ENCODE measurements around the gene GDA. TPM values are rescaled to one million over a fixed set of nuclear protein-coding genes. Genes with fewer than 3 reads are reported as not detected.

Gene GDA
- total RNA-seq = 1 to 10 TPM; 1.6 to 4.4 TPM

DNA sequence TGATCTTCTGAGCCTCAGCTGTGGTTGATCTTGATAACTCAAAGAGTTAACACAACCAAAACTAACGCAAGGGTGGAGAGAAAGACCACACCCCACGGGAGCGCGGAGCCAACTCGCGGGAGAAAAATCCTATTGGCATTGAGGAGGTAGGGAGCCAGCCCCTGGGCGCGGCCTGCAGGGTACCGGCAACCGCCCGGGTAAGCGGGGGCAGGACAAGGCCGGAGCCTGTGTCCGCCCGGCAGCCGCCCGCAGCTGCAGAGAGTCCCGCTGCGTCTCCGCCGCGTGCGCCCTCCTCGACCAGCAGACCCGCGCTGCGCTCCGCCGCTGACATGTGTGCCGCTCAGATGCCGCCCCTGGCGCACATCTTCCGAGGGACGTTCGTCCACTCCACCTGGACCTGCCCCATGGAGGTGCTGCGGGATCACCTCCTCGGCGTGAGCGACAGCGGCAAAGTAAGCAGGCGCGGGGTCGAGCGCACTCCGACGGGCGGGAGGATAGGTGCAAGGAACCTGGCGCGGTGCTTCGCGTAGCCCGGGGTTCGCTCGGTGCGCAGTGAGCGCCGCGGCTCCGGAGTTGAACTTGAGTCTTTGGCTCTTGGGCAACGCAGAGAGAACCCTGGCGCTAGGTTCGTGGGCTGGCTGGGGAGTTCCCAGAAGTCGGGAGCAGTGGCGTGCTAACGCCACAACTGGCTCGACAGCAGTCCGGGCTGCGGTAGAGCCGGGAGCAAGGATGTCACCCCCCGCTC is at the start of gene GDA:
Gene GDA (plus strand): TSS at position 210 of the 745 bp plus-strand sequence. CDS start 120 bp downstream, at position 330.
- Histone ChIP-seq H3K27ac (peak within 1 kb of the TSS in 1 of 4 donors; percentile 9), H3K27me3 (no peaks in the 10 kb centered on the region), H3K9me3 (no peaks in the 10 kb centered on the region), H3K4me3 (no peak within 1 kb of the TSS), H3K36me3 (replicated peaks in 1 of 2; ENCODE audit: insufficient read depth in 1 of 2, low read depth in 2 of 2) (no peaks in the 10 kb centered on the region), H3K4me1 (peaks cover 10% of the 10 kb centered on the region)
- peak; percentile 42 for ATAC-seq
- 2% methylated on average over 16 to 70 of the region's 70 CpGs for WGBS, 2 donors
- DNase-seq = peak in 3 of 4 donors; percentile 15 to 49 (median 17)
- intact Hi-C loops (cut with DNase I) = no loop called here
- peak in 2 of 3 donors; percentile 21 to 29 for TF ChIP-seq POLR2A (IDR thresholded peaks at IDR 0.05)
- TF ChIP-seq, protein P1, sequence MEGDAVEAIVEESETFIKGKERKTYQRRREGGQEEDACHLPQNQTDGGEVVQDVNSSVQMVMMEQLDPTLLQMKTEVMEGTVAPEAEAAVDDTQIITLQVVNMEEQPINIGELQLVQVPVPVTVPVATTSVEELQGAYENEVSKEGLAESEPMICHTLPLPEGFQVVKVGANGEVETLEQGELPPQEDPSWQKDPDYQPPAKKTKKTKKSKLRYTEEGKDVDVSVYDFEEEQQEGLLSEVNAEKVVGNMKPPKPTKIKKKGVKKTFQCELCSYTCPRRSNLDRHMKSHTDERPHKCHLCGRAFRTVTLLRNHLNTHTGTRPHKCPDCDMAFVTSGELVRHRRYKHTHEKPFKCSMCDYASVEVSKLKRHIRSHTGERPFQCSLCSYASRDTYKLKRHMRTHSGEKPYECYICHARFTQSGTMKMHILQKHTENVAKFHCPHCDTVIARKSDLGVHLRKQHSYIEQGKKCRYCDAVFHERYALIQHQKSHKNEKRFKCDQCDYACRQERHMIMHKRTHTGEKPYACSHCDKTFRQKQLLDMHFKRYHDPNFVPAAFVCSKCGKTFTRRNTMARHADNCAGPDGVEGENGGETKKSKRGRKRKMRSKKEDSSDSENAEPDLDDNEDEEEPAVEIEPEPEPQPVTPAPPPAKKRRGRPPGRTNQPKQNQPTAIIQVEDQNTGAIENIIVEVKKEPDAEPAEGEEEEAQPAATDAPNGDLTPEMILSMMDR (IDR thresholded peaks at IDR 0.05) = no peak

GRCh38 chr9:72102520-72102919 is 46.7 kb upstream of the GDA start:
- H3K27ac ChIP-seq = no peak overlapping the region
- ATAC-seq = no peak
- DNase-seq = no peak
- no peak overlapping the region for H3K4me3 ChIP-seq
- H3K27me3 ChIP-seq = no peaks in the 10 kb centered on the region
- H3K36me3 ChIP-seq (replicated peaks in 1 of 2; ENCODE audit: insufficient read depth in 1 of 2, low read depth in 2 of 2) = no peaks in the 10 kb centered on the region
- 84 to 100% methylated on average over 1 to 2 of the region's 2 CpGs for whole genome bisulfite sequencing, 2 donors
- H3K9me3 ChIP-seq = no peaks in the 10 kb centered on the region
- TF ChIP-seq POLR2A (IDR thresholded peaks at IDR 0.05) = no peak
- TF ChIP-seq, protein P1 (IDR thresholded peaks at IDR 0.05) = no peak
- H3K4me1 ChIP-seq = no peaks in the 10 kb centered on the region
- intact Hi-C loops (cut with DNase I) = no loop called here

DNA sequence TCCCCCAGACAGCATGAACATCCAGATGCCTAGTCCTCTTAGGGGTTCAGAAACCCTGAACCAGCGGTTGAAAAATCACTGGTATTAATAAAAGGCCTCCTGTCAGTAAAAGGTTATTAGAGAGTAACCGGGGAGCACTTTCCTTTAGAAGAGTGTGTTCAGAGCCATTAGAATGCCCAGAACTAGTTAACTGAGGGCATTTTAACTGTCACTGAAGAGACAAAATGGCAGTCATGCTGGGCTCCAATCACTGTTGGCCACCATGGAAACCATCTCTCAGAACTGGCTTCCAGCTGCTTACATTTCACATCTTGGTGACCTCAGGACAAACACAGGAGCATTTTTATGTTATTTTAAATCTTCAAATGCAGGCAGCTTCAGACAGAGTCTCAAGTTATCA is 36.2 kb upstream of the GDA start:
- intact Hi-C loops (cut with DNase I) = no loop called here

DNA sequence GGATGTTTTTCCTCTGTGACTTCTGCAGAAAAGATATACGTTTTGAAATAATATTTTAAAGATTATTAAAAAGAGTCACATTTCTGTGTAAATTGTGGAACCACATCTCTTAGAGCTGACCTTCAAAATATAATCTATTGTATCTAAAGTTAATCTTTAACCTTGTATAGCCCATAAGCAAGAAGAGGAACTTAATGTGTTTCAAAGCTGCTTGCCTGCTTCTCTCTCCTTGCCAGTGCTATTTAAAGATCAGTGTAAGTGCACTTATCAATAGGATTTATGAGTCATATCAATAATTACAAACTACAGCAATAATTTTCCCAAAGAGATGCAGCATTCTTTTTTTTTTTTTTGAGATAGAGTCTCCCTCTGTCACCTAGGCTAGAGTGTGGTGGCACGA is 29.4 kb upstream of the GDA start:
- no peaks in the 10 kb centered on the region for H3K9me3 ChIP-seq
- intact Hi-C loops (cut with DNase I) = no loop called here
- H3K36me3 ChIP-seq (replicated peaks in 1 of 2; ENCODE audit: insufficient read depth in 1 of 2, low read depth in 2 of 2) = no peaks in the 10 kb centered on the region
- H3K4me3 ChIP-seq = no peak overlapping the region
- H3K4me1 ChIP-seq = peaks cover 12% of the 10 kb centered on the region
- no peak overlapping the region for H3K27ac ChIP-seq
- ATAC-seq (no peak), DNase-seq (no peak)
- H3K27me3 ChIP-seq = no peaks in the 10 kb centered on the region
- TF ChIP-seq, protein P1 (IDR thresholded peaks at IDR 0.05) = no peak
- TF ChIP-seq POLR2A (IDR thresholded peaks at IDR 0.05) = no peak
- 22 to 26% methylated on average over 2 of the region's 2 CpGs for WGBS, 2 donors

More for the DNA sequence above, 36.2 kb upstream of the GDA start:
- Histone ChIP-seq H3K9me3 (no peaks in the 10 kb centered on the region), H3K36me3 (replicated peaks in 1 of 2; ENCODE audit: insufficient read depth in 1 of 2, low read depth in 2 of 2) (no peaks in the 10 kb centered on the region), H3K4me3 (no peak overlapping the region), H3K27ac (no peak overlapping the region), H3K4me1 (no peaks in the 10 kb centered on the region), H3K27me3 (no peaks in the 10 kb centered on the region)
- 90 to 100% methylated on average over 2 of the region's 2 CpGs for WGBS, 2 donors
- no peak for DNase-seq
- no peak for ATAC-seq
- TF ChIP-seq, protein P1 (IDR thresholded peaks at IDR 0.05) = no peak
- TF ChIP-seq POLR2A (IDR thresholded peaks at IDR 0.05) = no peak

DNA sequence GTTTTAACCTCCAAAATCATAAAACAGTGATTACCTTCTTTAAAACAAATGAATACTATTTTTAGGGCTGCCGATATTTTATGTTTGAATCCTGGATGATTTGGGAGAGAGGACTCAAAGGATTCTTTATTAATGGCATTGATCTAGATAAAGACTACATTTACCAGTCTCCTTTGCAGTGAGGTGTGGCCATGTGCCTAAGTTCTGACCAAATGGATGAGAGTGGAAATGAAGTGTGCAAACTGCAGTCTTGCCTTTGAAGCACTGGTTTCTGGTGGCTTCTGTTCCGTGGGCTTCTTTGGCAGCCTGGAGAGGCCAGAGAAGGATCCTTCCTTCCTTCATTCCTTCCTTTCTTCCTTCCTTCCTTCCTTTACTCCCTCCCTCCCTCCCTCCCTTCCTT is 24.3 kb upstream of the GDA start:
- Histone ChIP-seq H3K4me1 (peaks cover 31% of the 10 kb centered on the region), H3K27me3 (no peaks in the 10 kb centered on the region), H3K9me3 (no peaks in the 10 kb centered on the region), H3K36me3 (replicated peaks in 1 of 2; ENCODE audit: insufficient read depth in 1 of 2, low read depth in 2 of 2) (no peaks in the 10 kb centered on the region), H3K27ac (no peak overlapping the region), H3K4me3 (no peak overlapping the region)
- TF ChIP-seq, protein P1 (IDR thresholded peaks at IDR 0.05) = no peak
- no peak for TF ChIP-seq POLR2A (IDR thresholded peaks at IDR 0.05)
- intact Hi-C loops (cut with DNase I) = no loop called here
- 71 to 77% methylated on average over 2 of the region's 2 CpGs for WGBS, 2 donors
- no peak for DNase-seq
- ATAC-seq = no peak

Measured in body of pancreas (tissue), 4 donors.